GM12878 (cell line): ENCODE data around the gene SLC22A3. TPM values are rescaled to one million over a fixed set of nuclear protein-coding genes. Genes with fewer than 3 reads are reported as not detected.

ENCODE experiments used
- ATAC-seq: fragments of 200-7000 bp; cut with Tn5 transposase; 3 replicates; pipeline ENCODE4 v1.9.1; 2020; ENCODE audit warnings: mild to moderate bottlenecking, moderate library complexity
- BruUV-seq: library from RNA; stranded (reverse); fragments of 400-500 nt; replicated peaks from 2 replicates; lab custom pipeline; 2021; lab: Mats Ljungman, UMichigan
- CTCF ChIA-PET: fragments of 300-600 bp; sonication (Branson Sonifier 250); formaldehyde crosslinking; extraction: SDS; loops from one replicate; lab custom pipeline; 2021; ENCODE audit warnings: inconsistent platforms; lab: Yijun Ruan, JAX
- POLR2A ChIA-PET: fragments of 350-600 bp; formaldehyde crosslinking; extraction: SDS; loops from one replicate; lab custom pipeline; 2021; ENCODE audit warnings: inconsistent platforms; lab: Charles Lee
- RAD21 ChIA-PET: fragments of 300-600 bp; sonication (Branson Sonifier 250); formaldehyde crosslinking; loops from one replicate; lab custom pipeline; 2023; ENCODE audit warnings: antibody characterized with exemption; ENCODE audit not compliant: unreplicated experiment; lab: Charles Lee
- SMC1A ChIA-PET: fragments of 300-600 bp; sonication (Branson Sonifier 250); formaldehyde crosslinking; loops from one replicate; lab custom pipeline; 2023; ENCODE audit not compliant: unreplicated experiment, uncharacterized antibody; lab: Charles Lee
- DNase-seq: peaks from one replicate; pipeline ENCODE4 v3.0.0-alpha.2; 2011; ENCODE audit warnings: low read depth, low spot score
- FAIRE-seq: peaks from 3 replicates; lab custom pipeline; 2011; peaks lifted over from hg19 to GRCh38; lab: Jason Lieb, UNC
- H2AFZ ChIP-seq: 2 replicates; pipeline ENCODE4 v1.6.0; 2011; ENCODE audit warnings: low read depth, low read length, control low read depth; ENCODE audit not compliant: control insufficient read depth
- H3K27ac ChIP-seq: 2 replicates; pipeline ENCODE4 v1.5.1; 2011; ENCODE audit warnings: control low read depth; ENCODE audit not compliant: control insufficient read depth, insufficient read depth
- H3K27me3 ChIP-seq, 2 experiments: replicated peaks in 1 of 2; 2 replicates each; pipeline versions ENCODE4 v1.6.0 to v1.6.1; 2011; ENCODE audit warnings: low read length in 1 of 2; ENCODE audit not compliant: control insufficient read depth in 2 of 2, insufficient read depth in 2 of 2
- H3K36me3 ChIP-seq, 2 experiments: 2 replicates each; pipeline ENCODE4 v1.5.1; 2011; ENCODE audit warnings: low read length in 1 of 2; ENCODE audit not compliant: control insufficient read depth in 2 of 2, insufficient read depth in 2 of 2
- H3K4me1 ChIP-seq: 2 replicates; pipeline ENCODE4 v1.6.1; 2011; ENCODE audit warnings: mild to moderate bottlenecking, low read length, moderate library complexity, mixed read lengths; ENCODE audit not compliant: control insufficient read depth, insufficient read depth
- H3K4me2 ChIP-seq: 2 replicates; pipeline ENCODE4 v1.6.0; 2011; ENCODE audit warnings: control low read depth; ENCODE audit not compliant: control insufficient read depth, insufficient read depth
- H3K4me3 ChIP-seq: fragments of 200-600 bp; sonication (generic); 2 replicates; pipeline ENCODE4 v1.5.1; 2016
- H3K79me2 ChIP-seq: 2 replicates; pipeline ENCODE4 v1.6.0; 2011; ENCODE audit warnings: low read length; ENCODE audit not compliant: control insufficient read depth, insufficient read depth
- H3K9ac ChIP-seq: 2 replicates; pipeline ENCODE4 v1.8.0; 2011; ENCODE audit warnings: low read length, control low read depth, mixed read lengths; ENCODE audit not compliant: control insufficient read depth, insufficient read depth
- H3K9me3 ChIP-seq: replicated peaks from 3 replicates; pipeline ENCODE4 v1.5.1; 2011; ENCODE audit warnings: mild to moderate bottlenecking, low read length; ENCODE audit not compliant: control insufficient read depth, insufficient read depth
- H4K20me1 ChIP-seq: 2 replicates; pipeline ENCODE4 v1.6.0; 2011; ENCODE audit not compliant: control insufficient read depth, insufficient read depth
- CBFB ChIP-seq: IDR thresholded peaks from 2 replicates; pipeline ENCODE4 v1.6.1; 2016; ENCODE audit warnings: antibody characterized with exemption, low read depth
- NFIC ChIP-seq: IDR thresholded peaks from 2 replicates; pipeline ENCODE4 v1.6.1; 2012; ENCODE audit warnings: low read depth, mild to moderate bottlenecking, inconsistent platforms, low read length, moderate library complexity
- NFYA ChIP-seq: IDR thresholded peaks from 2 replicates; pipeline ENCODE4 v1.6.1; 2011; ENCODE audit warnings: low read depth, mild to moderate bottlenecking, low read length, improper control_type of control experiment, borderline replicate concordance
- NFYB ChIP-seq: IDR thresholded peaks from 2 replicates; pipeline ENCODE4 v1.6.1; 2011; ENCODE audit warnings: low read depth, mild to moderate bottlenecking, low read length, improper control_type of control experiment, moderate library complexity; ENCODE audit not compliant: insufficient read depth
- NR2C2 ChIP-seq: IDR thresholded peaks from 2 replicates; pipeline ENCODE4 v1.6.1; 2011; ENCODE audit warnings: borderline replicate concordance, low read depth; ENCODE audit not compliant: control insufficient read depth, insufficient read length
- NRF1 ChIP-seq: conservative IDR thresholded peaks from 2 replicates; pipeline ENCODE4 v1.6.1; 2011; ENCODE audit warnings: mild to moderate bottlenecking, low read depth, low read length, improper control_type of control experiment
- PML ChIP-seq: IDR thresholded peaks from 2 replicates; pipeline ENCODE4 v1.6.1; 2012; ENCODE audit warnings: low read length, inconsistent platforms
- REST ChIP-seq: IDR thresholded peaks from 2 replicates; pipeline ENCODE4 v1.6.1; 2012; ENCODE audit warnings: mild to moderate bottlenecking, low read depth, low read length
- STAT1 ChIP-seq: fragments of 450-650 bp; conservative IDR thresholded peaks from 2 replicates; pipeline ENCODE4 v1.6.1; 2014; ENCODE audit warnings: antibody characterized with exemption, mild to moderate bottlenecking
- ZBTB33 ChIP-seq: fragments of 450-650 bp; IDR thresholded peaks from 2 replicates; pipeline ENCODE4 v1.6.1; 2017; ENCODE audit warnings: mild to moderate bottlenecking
- ZBTB4 ChIP-seq: fragments of 450-650 bp; formaldehyde crosslinking; IDR thresholded peaks from 2 replicates; pipeline ENCODE4 v1.4.0; 2022; ENCODE audit warnings: mild to moderate bottlenecking, moderate library complexity
- ZNF217 ChIP-seq: fragments of 450-650 bp; IDR thresholded peaks from 2 replicates; pipeline ENCODE4 v1.6.1; 2017; ENCODE audit warnings: antibody characterized with exemption, mild to moderate bottlenecking
- WGBS: methylation state at CpG from one replicate; pipeline ENCODE4 v1.1.6; 2016; ENCODE audit warnings: low lambda C conversion rate; ENCODE audit not compliant: insufficient replicate concordance, insufficient coverage; ENCODE audit errors: missing lambda C conversion rate; 5-methylcytosine and 5-hydroxymethylcytosine counted together
- in situ Hi-C: fragments of 300-500 bp; cut with MboI; formaldehyde crosslinking; loops from 9 replicates; pipeline ENCODE4 v1.14.3; 2018; ENCODE audit warnings: mixed read lengths
- intact Hi-C: fragments of 100-400 bp; cut with micrococcal nuclease; formaldehyde crosslinking; loops from one replicate; pipeline ENCODE4 v1.14.2; 2022; ENCODE audit not compliant: unreplicated experiment
- polyA plus RNA-seq, 11 experiments: library from polyadenylated mRNA; depleted of rRNA in 4 of 11; unstranded in 6 of 11; stranded (reverse) in 5 of 11; fragments of >200 nt; fragmentation: Nextera tagmentation in 4 of 11; fragmentation: Illumina TruSeq in 1 of 11; extraction: Ambion mirVana in 4 of 11; extraction: Trizol in 1 of 11; gene quantifications; 1 replicate in 1 of 11; 2 replicates in 10 of 11; pipeline versions ENCODE4 v1.2.1 to v1.2.3, GENCODE V29; 2011 to 2016; ENCODE audit warnings: inconsistent platforms in 2 of 11, missing spikeins in 2 of 11, low read depth in 1 of 11
- total RNA-seq, 4 experiments: library from RNA; depleted of rRNA in 3 of 4; stranded (reverse); fragments of >200 nt in 3 of 4; fragmentation: Illumina TruSeq in 1 of 4; extraction: Trizol in 1 of 4; gene quantifications; 2 replicates each; pipeline versions ENCODE4 v1.2.1 to v1.2.3, GENCODE V29; 2013 to 2021

SLC22A3 gene
- total and polyA plus RNA-seq, 10 of the 15 experiments (the other 5 are each of a cell fraction or from before 2014, with no cell fraction given) = 0.07 to 0.15 TPM; not detected in 8

GRCh38 chr6:160353950-160354496 is 5.8 kb downstream of the SLC22A3 start:
- no peak for TF ChIP-seq CBFB
- TF ChIP-seq ZBTB4 (CRISPR knock-in tag) = no peak
- TF ChIP-seq ZNF217 = no peak
- TF ChIP-seq NFYA = no peak
- TF ChIP-seq REST = no peak
- TF ChIP-seq NFYB = no peak
- TF ChIP-seq STAT1 = no peak
- no peak for TF ChIP-seq ZBTB33
- TF ChIP-seq NR2C2 = no peak
- no peak for TF ChIP-seq NRF1
- no peak for TF ChIP-seq PML
- no peak for TF ChIP-seq NFIC
- Histone ChIP-seq H2AFZ (no peak overlapping the region), H3K79me2 (no peaks in the 10 kb centered on the region), H3K4me1 (no peaks in the 10 kb centered on the region), H3K27ac (no peak overlapping the region), H3K4me2 (no peak overlapping the region), H3K36me3 (no peaks in the 10 kb centered on the region), H3K27me3 (peaks cover under 1 to 3% of the 10 kb centered on the region in 2 experiments; a peak in 3 of 4 replicates), H3K9ac (no peak overlapping the region), H3K4me3 (no peak overlapping the region), H4K20me1 (no peaks in the 10 kb centered on the region), H3K9me3 (no peaks in the 10 kb centered on the region)
- ChIA-PET SMC1A (no interaction called here), RAD21 (no interaction called here), POLR2A (no interaction called here), CTCF (no interaction called here)
- DNase-seq (no peak), ATAC-seq (no peak), FAIRE-seq (no peak)
- intact Hi-C loops (no loop called here), in situ Hi-C loops (no loop called here)
- 18% methylated on average over 2 of the region's 2 CpGs for WGBS
- no TSS peak for BruUV-seq
